NCI-H2171 (cell line): ENCODE measurements around the gene NUDCD3.

ENCODE experiments used
- DNase-seq: peaks from one replicate; lab custom pipeline; 2025; lab: John Stamatoyannopoulos, UW

The NUDCD3 gene

GRCh38 chr7:44353668-44354067, 136.8 kb downstream of the NUDCD3 start:
- DNase-seq = no peak

GRCh38 chr7:44348851-44349781, 141.3 kb downstream of the NUDCD3 start:
- no peak for DNase-seq

- no peak for DNase-seq
These were observed 142.2 kb downstream of the NUDCD3 start for GRCh38 chr7:44348300-44348699.

- no peak for DNase-seq
These were observed 142.8 kb downstream of the NUDCD3 start for GRCh38 chr7:44347546-44348114.

- DNase-seq = no peak
These were observed 144.4 kb downstream of the NUDCD3 start for GRCh38 chr7:44346063-44346462.

- DNase-seq = no peak
These were observed 149.1 kb downstream of the NUDCD3 start for GRCh38 chr7:44341401-44341800.

GRCh38 chr7:44338600-44338999, 151.9 kb downstream of the NUDCD3 start:
- DNase-seq = no peak

- DNase-seq = no peak
These were observed 154.0 kb downstream of the NUDCD3 start for GRCh38 chr7:44336491-44336890.

- no peak for DNase-seq
These were observed 155.3 kb downstream of the NUDCD3 start for GRCh38 chr7:44335184-44335583.

GRCh38 chr7:44334734-44335097, 155.7 kb downstream of the NUDCD3 start:
- DNase-seq = no peak

- no peak for DNase-seq
These were observed 156.3 kb downstream of the NUDCD3 start for GRCh38 chr7:44333911-44334733.

GRCh38 chr7:44331682-44332081, 158.8 kb downstream of the NUDCD3 start:
- DNase-seq = no peak

- DNase-seq = no peak
These were observed 160.1 kb downstream of the NUDCD3 start for GRCh38 chr7:44330331-44330730.

GRCh38 chr7:44329888-44330287, 160.6 kb downstream of the NUDCD3 start:
- no peak for DNase-seq
